ENCODE results near the gene TMEM50B.
"Not testable (repeated sequence)": the region's sequence is repeated elsewhere in the genome, so short reads cannot be mapped to it uniquely, and the experiment has no call there.

TMEM50B gene

DNA sequence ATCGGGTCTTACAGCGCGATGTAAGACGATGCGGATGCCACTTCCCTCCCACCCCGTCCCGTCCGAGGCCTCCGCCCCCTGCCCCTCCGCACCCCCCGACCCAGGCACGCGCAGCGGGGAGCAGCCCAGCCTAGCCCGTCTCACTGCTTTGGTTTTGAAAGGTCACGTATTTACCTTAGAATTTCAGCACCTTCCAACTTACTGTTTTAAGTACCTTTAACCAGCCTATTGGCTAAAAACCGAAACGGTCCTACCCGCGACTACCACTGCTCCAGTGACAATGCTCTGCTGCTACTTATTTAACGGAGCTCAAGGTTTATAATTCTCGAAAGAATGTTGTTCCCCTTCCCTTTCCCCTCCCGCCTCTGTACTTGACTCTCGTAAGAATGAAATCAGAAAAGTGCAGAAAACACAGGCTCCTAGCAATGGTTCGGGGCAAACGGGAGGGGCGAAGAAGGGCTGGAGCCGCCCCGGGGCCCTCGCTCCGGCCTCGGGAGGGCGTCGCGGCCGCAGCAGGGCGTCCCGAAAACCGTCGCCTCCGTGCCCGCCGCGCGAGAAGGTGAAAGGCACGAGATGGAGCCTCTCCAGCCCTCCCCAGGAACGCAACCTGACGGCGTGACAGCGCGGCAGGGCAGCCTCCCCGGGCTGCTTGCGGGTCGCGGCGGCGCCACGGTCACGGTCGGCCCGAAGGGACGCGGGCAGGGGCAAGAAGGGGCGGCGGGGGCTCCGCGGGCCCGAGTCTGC is 667 bp downstream of the TMEM50B start:
- peak overlapping the region; percentile 83 for H3K4me3 ChIP-seq (ENCODE audit: low read depth, low read length)

DNA sequence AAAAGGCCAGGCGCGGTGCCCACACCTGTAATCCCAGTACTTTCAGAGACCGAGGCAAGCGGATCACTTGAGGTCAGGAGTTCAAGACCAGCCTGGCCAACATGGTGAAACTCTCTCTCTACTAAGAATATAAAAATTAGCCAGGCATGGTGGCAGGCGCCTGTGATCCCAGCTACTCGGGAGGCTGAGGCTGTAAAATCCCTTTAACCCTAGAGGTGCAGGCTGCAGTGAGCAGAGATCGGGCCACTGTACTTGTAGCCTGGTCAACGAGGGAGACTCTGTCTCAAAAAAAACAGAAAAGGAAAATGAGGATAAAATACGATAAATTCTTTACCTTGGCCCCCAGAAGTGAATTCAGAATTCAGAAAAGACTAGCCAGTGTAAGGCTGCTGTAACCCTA is 1.6 kb downstream of the TMEM50B start:
- H3K4me3 ChIP-seq (ENCODE audit: low read depth, low read length): peak overlapping the region; percentile 83

DNA sequence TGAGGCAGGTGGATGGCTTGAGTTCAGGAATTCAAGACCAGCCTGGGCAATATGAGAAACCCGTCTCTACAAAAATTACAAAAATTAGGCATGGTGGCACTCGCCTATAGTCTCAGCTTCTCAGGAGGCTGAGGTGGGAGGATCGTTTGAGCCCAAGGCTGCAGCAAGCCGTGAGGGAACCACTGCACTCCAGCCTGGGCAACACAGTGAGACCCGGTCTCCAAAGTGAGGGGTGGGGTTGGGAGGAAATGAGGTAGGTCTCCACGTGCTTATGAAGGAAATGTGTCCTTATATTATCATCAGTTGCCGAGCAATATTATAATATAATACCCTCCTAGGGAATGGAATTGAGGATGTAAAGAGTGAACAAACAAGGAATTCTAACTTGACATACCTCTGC is 2.7 kb downstream of the TMEM50B start:
- H3K4me3 ChIP-seq (ENCODE audit: low read depth, low read length): no peak overlapping the region

DNA sequence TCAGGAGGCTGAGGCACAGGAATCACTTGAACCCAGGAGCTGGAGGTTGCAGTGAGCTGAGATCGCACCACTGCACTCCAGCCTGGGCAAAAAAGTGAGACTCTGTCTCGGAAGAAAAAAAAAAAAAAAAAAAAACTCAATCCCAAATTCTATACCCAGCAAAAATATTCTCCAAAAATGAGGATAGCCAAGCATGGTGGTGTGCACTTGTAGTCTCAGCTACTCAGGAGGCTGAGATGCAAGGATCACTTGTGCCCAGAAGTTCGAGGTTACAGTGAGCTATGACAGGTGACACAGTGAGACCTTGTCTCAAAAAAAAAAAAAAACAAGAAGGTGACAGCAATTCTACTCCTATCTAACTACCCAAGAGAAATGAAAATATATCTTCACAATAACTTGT is 6.4 kb downstream of the TMEM50B start:
- no peak overlapping the region for H3K4me3 ChIP-seq (ENCODE audit: low read depth, low read length)

DNA sequence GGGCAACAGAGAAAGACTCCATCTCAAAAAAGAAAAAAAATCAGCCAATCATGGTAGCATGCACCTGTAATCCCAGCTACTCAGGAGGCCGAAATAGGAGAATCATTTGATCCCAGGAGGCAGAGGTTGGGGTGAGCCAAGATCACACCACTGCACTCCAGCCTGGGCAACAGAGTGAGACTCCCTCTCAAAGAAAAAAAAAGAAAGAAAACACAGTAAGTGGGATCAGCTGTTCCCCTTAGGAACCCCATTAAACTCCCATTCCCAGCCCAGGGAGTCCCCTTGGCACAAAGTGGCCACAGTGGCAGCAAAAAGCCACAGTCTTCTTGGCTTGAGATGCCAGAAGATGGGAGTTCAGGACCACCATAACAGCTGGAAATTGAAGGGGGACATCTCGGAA is 9.1 kb downstream of the TMEM50B start:
- no peak overlapping the region for H3K4me3 ChIP-seq (ENCODE audit: low read depth, low read length)

GRCh38 chr21:33469183-33469582 is 10.6 kb downstream of the TMEM50B start:
- H3K4me3 ChIP-seq (ENCODE audit: low read depth, low read length): not testable (repeated sequence)

GRCh38 chr21:33461538-33462250 is 18.1 kb downstream of the TMEM50B start:
- no peak overlapping the region for H3K4me3 ChIP-seq (ENCODE audit: low read depth, low read length)

GRCh38 chr21:33458861-33459260 is 20.9 kb downstream of the TMEM50B start:
- H3K4me3 ChIP-seq (ENCODE audit: low read depth, low read length): no peak overlapping the region

DNA sequence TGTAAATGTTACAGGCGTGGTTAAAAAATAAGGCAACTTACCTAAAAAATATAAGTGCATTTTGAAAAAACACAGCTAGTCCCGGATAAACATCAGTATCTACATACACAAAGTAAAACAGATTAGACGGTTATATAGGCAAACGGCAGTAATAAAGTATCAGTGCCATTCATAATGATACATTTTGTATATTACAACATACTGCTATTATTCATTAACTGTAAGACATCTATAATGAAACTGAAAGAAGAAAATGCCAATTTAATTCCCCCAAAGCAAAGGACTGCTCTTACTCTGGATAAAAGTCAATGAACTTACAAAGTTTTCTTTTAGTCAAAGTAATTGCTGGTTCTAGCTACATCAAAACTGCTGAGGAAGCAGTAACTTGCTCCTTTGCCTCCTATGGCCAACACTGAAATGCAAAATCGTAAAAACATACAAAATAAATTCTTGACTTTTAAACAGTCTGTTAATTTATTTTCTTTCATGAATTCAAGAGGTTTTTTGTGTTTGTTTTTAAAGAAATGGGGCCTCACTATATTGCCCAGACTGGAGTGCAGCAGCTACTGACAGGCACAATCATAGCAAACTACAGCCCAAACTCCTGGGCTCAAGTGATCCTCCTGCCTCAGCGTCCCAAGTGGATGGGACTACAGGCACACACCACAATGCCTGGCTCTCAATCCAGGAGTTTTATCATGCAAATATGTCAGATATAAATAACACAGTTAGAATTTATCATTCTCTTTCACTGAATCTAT is 23.9 kb downstream of the TMEM50B start:
- no peak overlapping the region for H3K4me3 ChIP-seq (ENCODE audit: low read depth, low read length)

DNA sequence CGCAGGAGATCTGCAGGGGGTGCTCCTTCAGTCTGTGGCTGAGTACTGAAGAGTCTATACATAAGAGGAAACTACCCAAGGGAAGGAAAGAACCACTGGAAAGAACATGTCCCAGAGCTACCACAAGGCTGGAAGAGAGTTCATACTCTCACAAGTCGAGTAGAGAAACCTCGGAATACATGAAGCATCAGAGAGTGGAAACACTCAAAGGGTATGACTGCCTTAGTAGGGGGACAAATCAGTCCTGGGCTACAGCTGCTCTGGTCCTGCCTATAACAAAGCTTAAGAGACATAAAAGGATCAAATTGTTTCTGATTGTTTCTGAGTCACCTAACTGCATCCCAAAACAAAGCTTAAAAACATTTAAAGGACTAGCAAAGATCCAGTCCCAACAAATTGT is 27.4 kb downstream of the TMEM50B start:
- H3K4me3 ChIP-seq (ENCODE audit: low read depth, low read length): no peak overlapping the region

DNA sequence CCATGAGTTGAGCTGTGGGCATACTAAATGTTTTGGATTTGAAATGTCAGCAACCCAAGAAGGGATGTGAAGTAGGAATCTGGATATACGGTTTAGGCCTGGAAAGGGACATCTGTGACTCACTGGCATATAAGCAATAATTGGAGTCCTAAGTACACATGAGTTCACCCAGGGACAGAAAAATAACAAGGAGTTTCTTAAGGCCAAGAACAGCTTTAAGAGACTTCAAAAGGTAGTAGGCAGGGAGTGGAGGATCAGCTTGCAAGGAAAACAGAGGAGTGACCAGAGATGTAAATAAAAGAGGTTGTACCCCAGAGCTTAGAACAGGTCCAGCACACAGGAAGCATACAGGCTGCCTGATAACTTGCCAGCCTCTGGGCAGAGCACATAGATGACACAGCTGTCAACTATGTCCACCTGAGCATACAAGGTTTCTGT is 28.1 kb downstream of the TMEM50B start:
- H3K4me3 ChIP-seq (ENCODE audit: low read depth, low read length): no peak overlapping the region

DNA sequence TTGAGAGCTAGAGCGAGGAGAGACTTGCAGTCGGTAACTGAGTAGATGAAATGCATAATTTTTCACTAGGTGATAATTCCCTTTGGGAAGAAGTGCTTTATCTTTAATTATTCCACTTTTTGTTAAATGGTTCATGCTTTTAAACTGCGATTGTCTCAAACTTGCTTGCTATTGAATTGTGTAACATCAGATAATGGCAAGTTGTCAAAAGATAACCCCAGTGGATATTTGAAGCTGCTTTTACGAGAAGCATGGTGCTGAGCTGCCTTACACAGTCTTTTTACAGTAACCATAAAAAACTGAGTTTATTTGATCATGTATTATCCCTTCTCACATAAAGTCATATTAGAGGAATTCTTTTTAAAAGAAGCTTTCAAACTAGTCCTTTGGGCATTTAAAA is 30.2 kb downstream of the TMEM50B start:
- no peak overlapping the region for H3K4me3 ChIP-seq (ENCODE audit: low read depth, low read length)

- H3K4me3 ChIP-seq (ENCODE audit: low read depth, low read length): not testable (repeated sequence)
These were observed 33.2 kb downstream of the TMEM50B start for GRCh38 chr21:33446620-33447019.

DNA sequence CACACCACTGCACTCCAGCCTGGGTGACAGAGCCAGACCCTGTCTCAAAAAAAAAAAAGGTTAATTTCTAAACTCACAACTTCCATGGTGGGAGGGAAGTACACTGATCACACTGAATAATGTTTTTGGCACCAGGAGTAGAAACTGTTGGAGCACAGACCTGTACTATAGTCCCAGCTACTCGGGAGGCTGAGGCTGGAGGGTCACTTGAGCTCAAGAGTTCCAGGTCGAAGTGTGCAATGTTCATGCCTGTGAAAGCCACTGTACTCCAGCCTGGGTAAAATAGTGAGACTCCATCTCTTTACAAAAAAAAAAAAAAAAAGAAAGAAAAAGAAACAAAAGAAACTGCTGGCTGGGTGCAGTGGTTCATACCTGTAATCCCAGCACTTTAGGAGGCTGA is 35.3 kb downstream of the TMEM50B start:
- no peak overlapping the region for H3K4me3 ChIP-seq (ENCODE audit: low read depth, low read length)

DNA sequence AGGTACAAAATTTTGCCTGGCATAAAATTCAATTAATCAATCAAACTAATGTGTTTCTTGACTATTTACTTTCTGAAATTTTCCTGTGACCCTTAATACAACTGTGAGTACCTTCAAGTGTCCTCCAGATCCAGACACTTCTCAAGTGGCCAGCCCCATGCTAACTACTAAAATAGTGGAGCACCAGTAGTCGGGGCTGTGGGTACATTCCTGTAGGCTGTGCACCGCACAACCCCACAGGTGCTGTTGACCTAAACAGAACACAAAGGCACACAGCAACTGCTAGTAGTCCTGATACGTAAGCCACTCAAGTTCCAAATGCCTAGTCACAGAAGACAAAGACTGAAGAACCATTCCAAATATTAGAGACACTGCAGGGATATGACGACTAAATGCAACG is 36.6 kb downstream of the TMEM50B start:
- H3K4me3 ChIP-seq (ENCODE audit: low read depth, low read length): no peak overlapping the region

DNA sequence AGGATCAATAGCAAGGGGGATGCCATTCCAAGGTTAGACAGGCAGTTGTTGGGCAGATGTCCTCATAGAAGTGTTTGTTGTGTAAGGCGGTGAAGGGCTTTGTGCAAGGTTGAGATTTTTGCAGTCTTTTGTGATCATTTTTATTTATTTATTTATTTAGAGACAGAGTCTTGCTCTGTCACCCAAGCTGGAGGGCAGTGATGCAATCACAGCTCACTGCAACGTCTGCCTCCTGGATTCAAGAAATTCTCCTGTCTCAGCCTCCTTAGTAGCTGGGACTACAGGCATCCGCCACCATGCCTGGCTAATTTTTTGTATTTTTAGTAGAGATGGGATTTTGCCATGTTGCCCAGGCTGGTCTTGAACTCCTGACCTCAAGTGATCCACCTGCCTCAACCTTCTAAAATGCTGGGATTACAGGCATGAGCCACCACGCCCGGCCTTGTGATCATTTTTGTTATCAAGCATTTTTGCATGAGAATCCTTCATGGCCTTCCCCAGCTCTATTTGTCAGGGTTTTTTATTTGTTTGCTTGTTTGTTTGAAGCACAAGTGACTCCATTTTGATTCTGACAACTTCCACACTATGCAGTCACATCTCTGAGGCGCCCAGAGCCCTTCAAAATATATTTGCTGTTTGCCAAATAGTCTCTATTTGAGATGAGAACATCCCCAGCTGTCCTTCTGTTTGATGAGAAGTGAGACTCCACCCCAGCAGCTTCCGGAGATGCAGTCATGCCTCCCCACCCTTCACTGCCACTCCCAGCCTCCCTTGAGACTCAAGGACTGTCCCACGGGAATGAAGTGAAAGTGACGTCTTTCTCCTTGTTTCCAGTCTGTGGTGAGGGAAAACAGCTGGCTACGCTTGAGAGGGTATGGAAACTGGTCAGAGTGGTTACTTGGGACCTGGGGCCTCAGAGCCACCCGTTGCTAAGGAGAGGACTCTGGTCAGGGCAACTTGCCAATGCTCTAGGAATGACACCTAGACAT is 38.0 kb downstream of the TMEM50B start:
- H3K4me3 ChIP-seq (ENCODE audit: low read depth, low read length): no peak overlapping the region

DNA sequence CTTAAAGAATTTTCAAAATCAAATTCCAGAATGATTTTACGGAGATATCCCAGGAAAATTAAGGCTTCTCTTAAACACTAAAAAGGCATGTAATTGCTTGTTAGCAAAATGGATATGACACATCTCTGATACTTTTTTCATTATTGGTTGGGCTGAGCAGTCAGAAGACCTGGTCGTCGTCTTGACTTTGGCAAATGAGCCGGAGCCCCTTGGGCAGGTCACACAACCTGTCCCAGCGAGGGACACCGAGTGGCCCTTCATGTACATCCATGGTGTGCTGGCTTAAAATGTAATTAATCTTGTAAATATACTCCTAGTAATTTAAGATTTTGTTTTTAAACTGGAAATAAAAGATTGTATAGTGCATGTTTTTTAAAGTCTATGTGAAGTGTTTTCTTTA is 42.6 kb downstream of the TMEM50B start:
- H3K4me3 ChIP-seq (ENCODE audit: low read depth, low read length): no peak overlapping the region

- no peak overlapping the region for H3K4me3 ChIP-seq (ENCODE audit: low read depth, low read length)
These were observed 44.9 kb downstream of the TMEM50B start for GRCh38 chr21:33434770-33435360.

- no peak overlapping the region for H3K4me3 ChIP-seq (ENCODE audit: low read depth, low read length)
These were observed 46.2 kb downstream of the TMEM50B start for GRCh38 chr21:33433425-33434114.

- H3K4me3 ChIP-seq (ENCODE audit: low read depth, low read length): no peak overlapping the region
These were observed 46.8 kb downstream of the TMEM50B start for GRCh38 chr21:33433001-33433400.

Measured in iPS-11a (cell line).